GM23338 (cell line): ENCODE results near the gene SURF1. TPM values are rescaled to one million over a fixed set of nuclear protein-coding genes. Genes with fewer than 3 reads are reported as not detected.

Experiments
- ATAC-seq: fragments of 200-7000 bp; cut with Tn5 transposase; 3 replicates; pipeline ENCODE4 v1.9.1; 2020
- DNase-seq: peaks from one replicate; pipeline ENCODE4 v3.0.0-alpha.2; 2015; ENCODE audit warnings: low spot score
- H2AFZ ChIP-seq: fragments of 200-600 bp; sonication (generic); 2 replicates; pipeline ENCODE4 v1.8.0; 2016; ENCODE audit warnings: antibody characterized with exemption, mild to moderate bottlenecking, moderate library complexity
- H3F3A ChIP-seq: fragments of 200-600 bp; sonication (generic); replicated peaks from 2 replicates; pipeline ENCODE4 v1.8.0; 2017; ENCODE audit warnings: antibody characterized with exemption, mixed run types, low read depth
- H3K27ac ChIP-seq: fragments of 200-600 bp; sonication (generic); 2 replicates; pipeline ENCODE4 v1.6.1; 2016; ENCODE audit warnings: low read depth
- H3K27me3 ChIP-seq: fragments of 200-600 bp; sonication (generic); 2 replicates; pipeline ENCODE4 v1.8.0; 2016; ENCODE audit warnings: mild to moderate bottlenecking, mixed run types, moderate library complexity; ENCODE audit not compliant: insufficient read depth
- H3K36me3 ChIP-seq: fragments of 200-600 bp; sonication (generic); 2 replicates; pipeline ENCODE4 v1.8.0; 2016; ENCODE audit warnings: mild to moderate bottlenecking; ENCODE audit not compliant: insufficient read depth
- H3K4me1 ChIP-seq: fragments of 200-600 bp; sonication (generic); 2 replicates; pipeline ENCODE4 v1.8.0; 2016; ENCODE audit warnings: mild to moderate bottlenecking, moderate library complexity; ENCODE audit not compliant: insufficient read depth
- H3K4me2 ChIP-seq: fragments of 200-600 bp; sonication (generic); 2 replicates; pipeline ENCODE4 v1.7.1; 2017; ENCODE audit warnings: mixed run types
- H3K4me3 ChIP-seq: fragments of 200-600 bp; sonication (generic); 2 replicates; pipeline ENCODE4 v1.6.1; 2016; ENCODE audit warnings: mixed run types
- H3K79me2 ChIP-seq: fragments of 200-600 bp; sonication (generic); replicated peaks from 2 replicates; pipeline ENCODE4 v1.8.0; 2017; ENCODE audit warnings: mild to moderate bottlenecking; ENCODE audit not compliant: insufficient read depth
- H3K9me2 ChIP-seq: fragments of 200-600 bp; sonication (generic); 2 replicates; pipeline ENCODE4 v1.8.0; 2017; ENCODE audit not compliant: insufficient read depth
- H4K20me1 ChIP-seq: fragments of 200-600 bp; sonication (generic); replicated peaks from 2 replicates; pipeline ENCODE4 v1.8.0; 2017; ENCODE audit warnings: mild to moderate bottlenecking; ENCODE audit not compliant: insufficient read depth
- H3K27ac Mint-ChIP-seq: 2 replicates; pipeline ENCODE4 v1.8.0; 2020; ENCODE audit warnings: inconsistent platforms, mild to moderate bottlenecking, moderate library complexity, mixed read lengths
- H3K27me3 Mint-ChIP-seq: 3 replicates; pipeline ENCODE4 v1.8.0; 2022; ENCODE audit warnings: low read depth, mild to moderate bottlenecking, moderate library complexity, mixed read lengths, inconsistent platforms; ENCODE audit not compliant: insufficient read depth, poor library complexity
- H3K36me3 Mint-ChIP-seq: 3 replicates; pipeline ENCODE4 v1.8.0; 2021; ENCODE audit warnings: low read depth, mild to moderate bottlenecking, inconsistent platforms, moderate library complexity, mixed read lengths
- H3K4me1 Mint-ChIP-seq: 3 replicates; pipeline ENCODE4 v1.8.0; 2020; ENCODE audit warnings: mild to moderate bottlenecking, inconsistent platforms, mixed read lengths
- H3K4me3 Mint-ChIP-seq: 3 replicates; pipeline ENCODE4 v1.8.0; 2021; ENCODE audit warnings: moderate library complexity, mild to moderate bottlenecking, inconsistent platforms, mixed read lengths
- H3K9me3 Mint-ChIP-seq: 3 replicates; pipeline ENCODE4 v1.8.0; 2020; ENCODE audit warnings: moderate library complexity, mild to moderate bottlenecking, inconsistent platforms, mixed read lengths
- CREB1 ChIP-seq: fragments of 250-450 bp; sonication (Bioruptor Pico); IDR thresholded peaks from 2 replicates; pipeline ENCODE4 v1.5.0; 2020; ENCODE audit warnings: low read depth, mild to moderate bottlenecking, moderate library complexity
- CTCF ChIP-seq, 2 experiments: fragments of 200-600 bp in 1 of 2; sonication (generic) in 1 of 2; conservative IDR thresholded peaks; 2 replicates each; pipeline versions ENCODE4 v1.5.1 to v1.6.1; 2016 to 2017; ENCODE audit warnings: antibody characterized with exemption in 2 of 2, low read depth in 2 of 2, mild to moderate bottlenecking in 2 of 2, moderate library complexity in 1 of 2
- ETS1 ChIP-seq: IDR thresholded peaks from 2 replicates; pipeline ENCODE4 v1.6.1; 2016; ENCODE audit warnings: antibody characterized with exemption
- EZH2 ChIP-seq: fragments of 200-600 bp; sonication (generic); IDR thresholded peaks from one replicate; pipeline ENCODE4 v1.8.0; 2017; ENCODE audit warnings: antibody characterized with exemption, mild to moderate bottlenecking, low read depth; ENCODE audit not compliant: unreplicated experiment
- EZH2phosphoT487 ChIP-seq: fragments of 200-600 bp; sonication (generic); IDR thresholded peaks from one replicate; pipeline ENCODE4 v1.8.1; 2018; ENCODE audit warnings: antibody characterized with exemption; ENCODE audit not compliant: unreplicated experiment
- NANOG ChIP-seq: IDR thresholded peaks from 2 replicates; pipeline ENCODE4 v1.6.1; 2016; ENCODE audit warnings: antibody characterized with exemption, borderline replicate concordance
- POLR2AphosphoS5 ChIP-seq: IDR thresholded peaks from 2 replicates; pipeline ENCODE4 v1.6.1; 2016; ENCODE audit warnings: antibody characterized with exemption, low read depth
- REST ChIP-seq: IDR thresholded peaks from one replicate; pipeline ENCODE4 v1.6.1; 2018; ENCODE audit warnings: antibody characterized with exemption; ENCODE audit not compliant: unreplicated experiment
- STAT1 ChIP-seq: IDR thresholded peaks from one replicate; pipeline ENCODE4 v1.6.1; 2016; ENCODE audit warnings: antibody characterized with exemption; ENCODE audit not compliant: unreplicated experiment
- ZNF114 ChIP-seq: fragments of 250-450 bp; sonication (Bioruptor Pico); IDR thresholded peaks from 2 replicates; pipeline ENCODE4 v1.5.0; 2020; ENCODE audit warnings: mild to moderate bottlenecking, moderate library complexity
- polyA plus RNA-seq: library from polyadenylated mRNA; unstranded; fragments of >200 nt; fragmentation: Nextera tagmentation; extraction: Ambion mirVana; gene quantifications from 2 replicates; pipeline ENCODE4 v1.2.1, GENCODE V29; 2016
- total RNA-seq: library from RNA; depleted of rRNA; stranded (reverse); fragments of >200 nt; shearing (Covaris generic); gene quantifications from 2 replicates; pipeline ENCODE4 v1.2.3, GENCODE V29; 2014

Gene SURF1
- total and polyA plus RNA-seq, 2 experiments from 2014 or later, result 39.1 to 52.6 TPM

GRCh38 chr9:133383438-133383837 is 27.2 kb upstream of the SURF1 start:
- H3K4me3 ChIP-seq, result no peak overlapping the region
- H4K20me1 ChIP-seq, result no peaks in the 10 kb centered on the region
- H3K4me2 ChIP-seq, result no peak overlapping the region
- H3K36me3 Mint-ChIP-seq, result no peaks in the 10 kb centered on the region
- H2AFZ ChIP-seq, result no peak overlapping the region
- no peak for TF ChIP-seq CTCF (conservative IDR thresholded peaks at IDR 0.05; ENCODE audit: low read depth in 2 of 2)
- TF ChIP-seq EZH2, result no peak
- TF ChIP-seq ZNF114 (CRISPR knock-in tag), result no peak
- no peak for TF ChIP-seq NANOG
- TF ChIP-seq EZH2phosphoT487, result no peak
- no peak for TF ChIP-seq CREB1 (CRISPR knock-in tag)
- no peak for TF ChIP-seq POLR2AphosphoS5
- TF ChIP-seq REST, result no peak
- no peak for TF ChIP-seq STAT1
- no peak for TF ChIP-seq ETS1
- H3K4me3 Mint-ChIP-seq, result no peak overlapping the region
- no peaks in the 10 kb centered on the region for H3F3A ChIP-seq
- H3K79me2 ChIP-seq, result no peaks in the 10 kb centered on the region
- DNase-seq (no peak), ATAC-seq (no peak)
- H3K27me3 Mint-ChIP-seq, result peaks cover 5% of the 10 kb centered on the region
- H3K27ac Mint-ChIP-seq, result no peak overlapping the region
- no peaks in the 10 kb centered on the region for H3K4me1 ChIP-seq
- H3K36me3 ChIP-seq, result no peaks in the 10 kb centered on the region
- no peaks in the 10 kb centered on the region for H3K9me3 Mint-ChIP-seq
- H3K4me1 Mint-ChIP-seq, result no peaks in the 10 kb centered on the region
- H3K9me2 ChIP-seq, result peaks cover 11% of the 10 kb centered on the region; the same call in 1 of the 2 replicates
- H3K27ac ChIP-seq, result no peak overlapping the region
- H3K27me3 ChIP-seq, result no peaks in the 10 kb centered on the region
